Suprapubic skin (tissue), 3 donors: ENCODE data around the gene CGB2.

Experiments used
- POLR2A ChIP-seq, 2 donors: fragments of 450-650 bp; IDR thresholded peaks; one replicate each; pipeline ENCODE4 v1.6.1; 2017; ENCODE audit warnings: antibody characterized with exemption in 2 of 2, mild to moderate bottlenecking in 2 of 2, moderate library complexity in 2 of 2
- TF ChIP-seq, protein P1 (sequence below), 2 donors: fragments of 200-600 bp in 1 of 2; fragments of 450-650 bp in 1 of 2; sonication (generic) in 1 of 2; IDR thresholded peaks; one replicate each; pipeline ENCODE4 v1.5.1; 2016 to 2019; ENCODE audit warnings: antibody characterized with exemption in 2 of 2, mild to moderate bottlenecking in 1 of 2, moderate library complexity in 1 of 2

- TF ChIP-seq POLR2A (IDR thresholded peaks at IDR 0.05) = no peak
- TF ChIP-seq, protein P1, sequence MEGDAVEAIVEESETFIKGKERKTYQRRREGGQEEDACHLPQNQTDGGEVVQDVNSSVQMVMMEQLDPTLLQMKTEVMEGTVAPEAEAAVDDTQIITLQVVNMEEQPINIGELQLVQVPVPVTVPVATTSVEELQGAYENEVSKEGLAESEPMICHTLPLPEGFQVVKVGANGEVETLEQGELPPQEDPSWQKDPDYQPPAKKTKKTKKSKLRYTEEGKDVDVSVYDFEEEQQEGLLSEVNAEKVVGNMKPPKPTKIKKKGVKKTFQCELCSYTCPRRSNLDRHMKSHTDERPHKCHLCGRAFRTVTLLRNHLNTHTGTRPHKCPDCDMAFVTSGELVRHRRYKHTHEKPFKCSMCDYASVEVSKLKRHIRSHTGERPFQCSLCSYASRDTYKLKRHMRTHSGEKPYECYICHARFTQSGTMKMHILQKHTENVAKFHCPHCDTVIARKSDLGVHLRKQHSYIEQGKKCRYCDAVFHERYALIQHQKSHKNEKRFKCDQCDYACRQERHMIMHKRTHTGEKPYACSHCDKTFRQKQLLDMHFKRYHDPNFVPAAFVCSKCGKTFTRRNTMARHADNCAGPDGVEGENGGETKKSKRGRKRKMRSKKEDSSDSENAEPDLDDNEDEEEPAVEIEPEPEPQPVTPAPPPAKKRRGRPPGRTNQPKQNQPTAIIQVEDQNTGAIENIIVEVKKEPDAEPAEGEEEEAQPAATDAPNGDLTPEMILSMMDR (IDR thresholded peaks at IDR 0.05) = peak in 1 of 2 donors; percentile 30
Measured at GRCh38 chr19:48997972-48998371, 33.7 kb upstream of the CGB2 start.
